SKM-1 treated with dmso at 0.1 percent for 144 hours (cell line): ENCODE measurements around the gene TBKBP1.

Experiments used
- DNase-seq: peaks from one replicate; lab custom pipeline; 2025; ENCODE audit not compliant: unreplicated experiment; lab: John Stamatoyannopoulos, UW

The TBKBP1 gene

DNA sequence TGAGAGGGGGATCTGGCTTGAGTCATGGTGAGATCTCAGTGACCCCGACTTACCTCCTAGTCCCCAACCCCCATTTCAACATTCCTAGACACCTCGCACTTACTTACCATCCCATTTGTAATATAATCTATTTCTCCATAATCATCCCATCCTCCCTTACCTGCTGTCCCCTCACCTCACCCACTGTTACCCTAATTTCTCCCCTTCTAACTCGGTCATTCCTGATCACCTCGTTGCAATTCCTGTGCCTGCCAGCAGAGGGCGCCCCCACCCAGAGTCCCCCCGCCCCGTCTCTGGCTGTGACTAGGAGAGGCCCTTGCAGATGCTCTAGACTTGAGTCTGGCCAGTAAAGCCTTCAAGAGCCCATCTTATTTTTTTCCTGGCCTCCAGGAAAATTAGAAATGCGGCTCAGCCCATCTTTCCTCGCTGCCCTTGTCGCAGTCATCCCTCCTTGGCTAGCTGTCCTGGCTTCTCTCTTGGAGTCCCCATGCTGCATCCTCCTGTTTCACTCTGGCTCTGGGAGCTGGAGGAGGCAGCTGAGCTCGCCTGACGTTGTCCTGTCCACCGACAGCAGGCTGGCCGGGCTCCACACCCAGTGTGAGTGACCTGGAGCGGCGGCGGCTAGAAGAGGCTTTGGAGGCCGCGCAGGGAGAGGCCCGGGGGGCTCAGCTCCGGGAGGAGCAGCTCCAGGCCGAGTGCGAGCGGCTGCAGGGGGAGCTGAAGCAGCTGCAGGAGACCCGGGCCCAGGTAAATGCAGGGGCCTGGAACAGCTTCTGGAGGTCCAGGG lies 5.0 kb downstream of the TBKBP1 start:
- DNase-seq = peak; percentile 22

DNA sequence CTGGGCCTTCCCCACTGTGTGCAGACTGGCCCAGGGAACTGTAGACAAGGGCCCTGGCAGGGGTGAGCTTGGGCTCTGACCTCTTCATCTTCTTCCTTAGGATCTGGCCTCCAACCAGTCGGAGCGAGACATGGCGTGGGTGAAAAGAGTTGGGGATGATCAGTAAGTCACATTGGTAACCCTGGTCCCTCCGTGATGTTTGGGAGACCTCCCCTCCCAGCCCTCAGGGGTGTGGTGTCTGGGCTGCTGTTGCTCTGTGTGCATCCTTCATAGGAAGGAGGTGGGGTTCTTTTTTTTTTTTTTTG lies 5.5 kb downstream of the TBKBP1 start:
- DNase-seq = no peak

DNA sequence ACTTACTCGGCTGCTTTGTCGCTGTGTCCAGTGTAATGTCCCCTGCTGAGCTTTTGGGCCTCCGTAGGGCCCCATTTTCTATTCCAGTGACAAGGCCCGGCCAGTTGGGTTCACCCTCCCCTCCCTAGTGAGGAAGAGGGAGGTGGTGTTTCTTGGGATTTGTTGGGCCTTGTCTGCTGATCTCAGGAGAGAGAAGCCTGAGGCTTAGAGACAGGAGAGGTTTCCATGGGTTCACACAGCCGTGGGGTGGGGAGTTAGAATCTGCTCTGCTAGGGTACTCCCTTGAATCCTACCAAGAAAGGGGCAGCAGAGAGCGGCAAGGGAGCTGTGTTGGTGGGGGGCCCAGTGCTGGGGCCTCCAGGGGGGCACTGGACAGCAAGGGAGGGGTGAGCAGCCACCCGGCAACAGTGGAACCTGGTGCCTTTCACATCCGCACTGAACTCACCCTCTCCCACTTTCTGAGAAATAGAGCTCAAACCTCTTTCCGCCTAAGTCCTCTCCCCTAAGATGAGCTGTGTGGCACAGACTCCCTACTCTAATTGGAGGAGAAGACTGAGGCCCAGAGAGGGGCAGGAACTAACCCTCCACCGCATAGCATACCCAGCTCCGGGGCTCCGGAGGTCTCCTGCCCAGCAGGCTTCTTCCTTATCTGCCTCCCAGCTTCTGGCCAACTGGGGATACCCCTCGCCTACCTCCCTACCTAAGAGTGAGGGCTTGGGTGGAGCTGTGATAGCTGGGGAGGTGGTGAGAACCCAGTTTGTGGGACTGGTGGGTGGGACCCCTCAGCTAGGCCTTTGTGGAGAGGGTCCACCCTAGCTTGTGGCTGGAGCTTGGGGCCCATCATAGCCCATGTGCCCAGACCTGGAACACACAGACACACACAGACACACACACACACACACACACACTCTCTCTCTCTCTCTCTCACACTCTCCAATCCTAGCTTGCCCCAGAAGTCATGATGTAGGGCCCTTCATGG lies 6.8 kb downstream of the TBKBP1 start:
- no peak for DNase-seq

DNA sequence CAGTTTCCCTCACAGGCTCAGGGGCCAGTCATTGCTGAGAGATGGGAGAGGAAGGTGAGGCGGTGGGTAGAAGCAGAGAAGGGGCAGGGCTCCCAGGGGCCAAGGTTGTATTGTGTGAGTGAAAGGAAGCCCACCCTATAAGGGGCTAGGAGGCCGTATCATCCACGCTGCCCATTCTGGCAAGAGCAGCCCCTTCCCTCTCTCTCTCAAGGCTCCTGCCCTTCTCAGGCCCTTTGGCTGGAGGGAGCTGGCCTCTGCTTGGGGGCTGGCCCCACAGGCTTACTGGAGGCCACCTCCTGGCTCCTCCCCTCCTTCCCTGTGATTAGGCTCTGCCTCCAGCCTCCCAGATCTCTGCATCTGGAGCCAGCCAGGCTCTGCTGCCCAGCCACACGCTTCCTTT lies 7.6 kb downstream of the TBKBP1 start:
- no peak for DNase-seq

DNA sequence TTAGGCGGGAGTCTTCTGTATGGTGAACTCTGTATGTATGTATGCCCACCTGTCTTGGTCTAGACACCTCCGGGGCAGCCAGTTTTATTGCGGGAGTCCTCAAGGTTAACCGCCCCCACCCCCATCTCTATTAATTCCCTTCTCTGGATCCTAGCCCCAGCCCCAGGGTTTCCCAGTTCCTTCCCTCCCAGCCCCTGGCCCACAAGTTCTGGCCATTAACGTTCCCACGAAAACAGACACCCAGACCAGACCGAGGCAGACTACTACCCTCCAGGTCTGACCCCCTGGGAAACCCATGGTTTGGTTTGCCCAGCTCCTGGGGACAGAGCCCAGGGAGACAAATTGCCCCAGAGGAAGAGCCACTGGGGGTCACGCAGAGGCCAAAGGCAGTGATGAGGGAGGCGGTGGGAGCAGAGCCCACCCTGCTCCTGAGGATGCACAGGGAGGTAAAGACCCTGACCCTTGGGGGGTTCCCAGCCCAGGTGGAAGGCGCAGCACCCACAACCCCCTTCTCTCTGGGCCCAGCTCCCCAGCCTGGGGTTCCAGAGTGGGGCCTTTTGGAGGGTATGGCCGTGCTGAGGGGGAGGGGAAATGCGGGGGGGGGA lies 8.5 kb downstream of the TBKBP1 start:
- DNase-seq = no peak

DNA sequence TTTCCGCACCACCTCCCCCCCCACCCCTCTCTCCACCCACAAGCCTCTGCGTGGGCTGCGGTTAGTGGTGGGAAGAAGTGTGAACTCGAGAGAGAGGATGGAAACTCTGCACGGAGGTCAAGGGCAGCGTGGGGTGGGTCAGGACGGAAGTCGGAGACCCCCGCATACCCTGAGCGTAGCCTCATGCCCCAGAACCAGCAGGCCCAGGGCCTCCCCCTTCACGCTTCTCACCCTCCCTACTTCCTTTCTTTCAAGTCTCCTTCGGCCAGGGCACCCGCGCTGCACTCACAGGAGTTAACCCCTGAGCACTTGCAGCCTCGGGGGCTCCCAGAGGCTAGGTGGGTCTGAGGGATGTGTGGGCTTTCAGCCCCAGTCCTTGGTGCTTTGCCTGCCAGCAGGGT lies 9.2 kb downstream of the TBKBP1 start:
- DNase-seq = no peak

DNA sequence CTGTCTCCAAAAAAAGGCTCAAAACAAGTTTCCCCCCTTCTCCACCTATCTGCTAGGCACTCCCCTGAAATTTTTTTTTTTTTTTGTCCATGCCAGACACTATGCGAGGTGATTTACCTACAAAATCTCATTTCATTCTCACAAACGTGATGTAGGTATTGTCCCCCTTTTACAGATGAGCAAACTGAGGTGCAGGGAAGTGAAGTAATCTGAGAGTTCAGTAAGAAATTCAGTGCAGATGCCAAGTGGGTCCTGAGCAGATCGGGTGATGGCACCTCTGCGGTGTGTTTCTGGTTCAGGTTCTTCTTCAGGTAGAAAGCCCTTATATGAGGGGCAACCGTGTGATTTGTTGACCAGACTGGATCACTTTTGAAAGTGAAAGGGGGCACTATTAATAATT lies 9.7 kb downstream of the TBKBP1 start:
- DNase-seq = no peak

DNA sequence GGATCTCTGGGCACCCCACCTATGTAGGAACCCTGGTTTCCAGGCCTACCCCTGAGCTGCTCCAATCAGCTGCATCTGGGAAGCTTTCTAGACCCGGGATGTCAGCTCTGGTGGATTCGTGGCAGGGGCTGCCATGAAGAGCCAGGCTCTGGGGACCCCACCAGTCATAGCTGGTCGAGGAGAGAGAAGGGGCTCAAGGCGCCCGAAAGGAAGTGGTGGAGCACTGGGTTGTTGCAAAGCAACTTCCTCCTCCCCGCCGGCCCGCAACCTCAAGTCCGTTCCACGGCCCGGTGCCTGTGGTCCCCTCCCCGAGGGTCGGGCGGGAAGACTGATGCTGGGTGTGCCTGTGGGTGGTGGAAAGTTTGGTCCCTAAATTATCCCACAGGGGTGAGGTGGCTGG lies 10.2 kb downstream of the TBKBP1 start:
- DNase-seq = peak; percentile 39

DNA sequence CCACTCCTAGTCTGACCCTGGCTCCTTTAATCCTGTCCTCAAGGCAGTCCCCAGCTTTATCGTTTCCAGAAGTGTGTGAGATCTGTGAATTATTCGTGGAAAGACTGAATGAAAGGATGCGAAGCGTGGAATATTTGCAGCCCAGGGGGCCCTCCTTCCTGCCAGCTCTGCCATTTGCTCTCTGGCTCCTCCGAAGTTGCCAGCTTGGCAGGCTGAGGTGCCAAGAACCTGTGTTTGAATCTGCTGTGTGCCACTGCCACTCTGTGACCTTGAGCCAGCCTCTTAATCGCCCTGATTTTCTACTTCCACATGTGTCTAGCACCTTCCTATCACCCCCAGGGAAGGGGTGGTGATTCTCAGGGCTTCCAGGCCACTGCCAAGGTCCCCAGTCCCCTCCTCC lies 10.8 kb downstream of the TBKBP1 start:
- DNase-seq = no peak

DNA sequence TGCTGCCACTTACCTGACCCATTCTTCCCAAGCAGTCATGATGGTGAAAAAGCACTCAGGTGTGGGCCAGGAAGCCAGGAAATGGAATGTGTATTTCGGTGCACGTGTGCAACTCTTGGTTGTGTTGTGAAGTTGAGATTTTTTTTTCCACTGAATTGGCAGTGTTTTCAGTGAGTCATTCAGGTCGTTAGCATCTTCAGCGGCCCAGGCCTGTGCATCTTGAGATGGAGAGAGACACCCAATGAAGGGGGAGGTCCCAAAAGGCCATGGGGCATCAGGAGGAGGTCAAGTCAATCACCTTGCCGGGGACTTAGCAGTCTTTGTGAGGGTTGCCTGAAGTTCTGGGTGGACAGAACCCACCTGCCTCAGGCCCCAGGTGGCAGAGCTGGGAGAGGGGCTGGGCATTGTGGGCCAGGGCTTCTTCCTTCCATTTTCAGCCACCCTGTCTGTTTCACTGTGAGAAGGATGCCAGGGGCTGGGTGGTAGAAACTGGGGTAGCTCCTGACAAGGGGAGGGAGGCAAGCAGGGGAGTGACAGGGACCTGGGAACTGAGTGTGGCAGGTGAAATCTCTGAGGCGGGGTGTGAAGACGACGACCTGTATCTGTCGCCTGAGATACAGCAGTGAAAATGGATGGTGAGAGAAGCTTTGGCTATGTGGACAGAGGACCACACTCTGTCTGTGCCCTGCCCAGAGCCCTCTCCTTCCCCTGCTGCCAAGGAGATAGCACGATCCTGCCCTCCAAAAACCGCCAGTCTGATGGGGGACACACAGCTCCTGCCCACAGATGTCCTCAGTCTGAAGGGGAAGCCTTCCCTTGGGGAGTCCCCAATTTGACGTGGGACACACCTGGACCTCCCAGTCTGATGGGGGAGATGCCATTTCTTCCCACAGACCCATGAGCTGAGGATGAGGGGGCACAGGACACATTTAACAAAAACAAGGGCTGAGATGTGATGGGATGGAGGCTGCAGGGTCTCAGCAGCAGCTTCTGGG lies 11.9 kb downstream of the TBKBP1 start:
- DNase-seq = no peak

DNA sequence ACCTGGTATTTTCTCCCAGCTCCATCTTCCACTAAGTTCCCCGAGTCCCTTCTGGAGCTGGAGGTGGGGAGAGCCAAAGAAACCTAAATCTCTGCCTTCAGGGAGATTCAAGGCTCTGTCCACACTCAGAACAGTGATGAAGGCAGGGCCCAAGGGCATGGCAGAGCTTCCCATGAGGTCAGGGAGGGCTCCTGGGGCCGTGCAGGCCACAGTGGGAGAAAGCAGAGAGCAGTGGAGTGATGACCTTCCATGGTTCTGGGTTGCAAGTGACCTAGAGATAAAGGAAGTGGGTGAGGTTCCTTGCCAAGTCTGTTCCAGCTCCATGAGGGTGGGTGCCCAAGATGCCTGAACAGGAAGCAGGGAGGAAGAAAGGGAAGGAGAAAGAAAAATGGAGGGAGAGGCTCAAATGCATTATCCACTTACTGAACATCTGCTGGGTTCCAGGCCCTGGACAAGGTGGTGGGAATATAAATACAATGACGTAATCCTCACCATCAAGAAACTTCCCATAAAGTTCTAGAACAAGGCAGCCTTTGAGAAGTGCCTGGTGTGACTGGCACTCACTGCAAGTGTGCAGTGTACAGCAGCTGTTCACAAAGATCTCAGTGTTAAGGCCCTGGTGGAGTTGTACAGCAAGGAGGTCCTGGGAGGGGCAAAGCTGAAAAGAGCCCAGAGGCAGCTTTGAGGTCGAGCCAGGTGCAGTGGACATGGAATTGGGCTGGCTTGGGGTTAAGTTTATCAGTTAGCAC lies 13.3 kb downstream of the TBKBP1 start:
- no peak for DNase-seq

DNA sequence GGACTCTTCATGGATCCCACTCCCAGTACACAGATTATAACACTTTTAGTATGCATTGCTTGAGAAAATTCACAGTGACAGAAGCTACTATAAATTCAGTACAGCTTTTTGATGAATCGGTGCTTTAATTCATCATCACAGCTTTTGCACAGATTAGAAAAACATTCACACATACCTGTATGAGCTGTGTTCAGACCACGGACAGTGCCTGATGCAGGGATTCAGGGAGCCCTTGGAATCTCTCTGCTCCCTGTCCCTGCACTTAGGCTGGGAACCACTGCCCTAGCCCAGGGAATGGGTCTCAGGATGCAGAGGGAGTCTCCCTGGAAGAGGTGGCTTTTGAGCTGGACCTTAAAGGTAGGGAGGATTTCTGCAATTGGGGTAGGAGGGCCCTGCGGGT lies 13.9 kb downstream of the TBKBP1 start:
- no peak for DNase-seq

DNA sequence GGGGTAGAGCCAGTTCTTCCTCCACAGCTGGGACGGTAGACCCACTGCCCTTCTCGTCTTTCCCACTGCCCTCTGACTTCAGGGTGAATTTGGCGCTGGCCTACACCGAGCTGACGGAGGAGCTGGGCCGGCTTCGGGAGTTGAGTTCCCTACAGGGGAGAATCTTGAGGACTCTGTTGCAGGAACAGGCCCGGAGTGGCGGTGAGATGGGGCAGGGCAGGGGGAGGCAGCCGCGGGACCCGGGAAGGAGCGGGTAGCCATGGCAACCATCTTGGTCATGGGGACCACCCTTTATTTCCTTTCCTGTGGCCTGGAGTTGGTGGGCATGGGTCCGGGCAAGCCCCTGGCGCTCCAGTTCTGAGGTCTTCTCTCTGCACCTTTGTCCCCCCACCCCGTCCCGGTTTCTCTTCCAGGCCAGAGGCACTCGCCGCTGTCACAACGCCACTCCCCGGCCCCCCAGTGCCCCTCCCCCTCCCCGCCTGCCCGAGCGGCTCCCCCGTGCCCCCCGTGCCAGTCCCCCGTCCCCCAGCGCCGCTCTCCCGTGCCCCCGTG lies 14.4 kb downstream of the TBKBP1 start:
- DNase-seq = no peak

DNA sequence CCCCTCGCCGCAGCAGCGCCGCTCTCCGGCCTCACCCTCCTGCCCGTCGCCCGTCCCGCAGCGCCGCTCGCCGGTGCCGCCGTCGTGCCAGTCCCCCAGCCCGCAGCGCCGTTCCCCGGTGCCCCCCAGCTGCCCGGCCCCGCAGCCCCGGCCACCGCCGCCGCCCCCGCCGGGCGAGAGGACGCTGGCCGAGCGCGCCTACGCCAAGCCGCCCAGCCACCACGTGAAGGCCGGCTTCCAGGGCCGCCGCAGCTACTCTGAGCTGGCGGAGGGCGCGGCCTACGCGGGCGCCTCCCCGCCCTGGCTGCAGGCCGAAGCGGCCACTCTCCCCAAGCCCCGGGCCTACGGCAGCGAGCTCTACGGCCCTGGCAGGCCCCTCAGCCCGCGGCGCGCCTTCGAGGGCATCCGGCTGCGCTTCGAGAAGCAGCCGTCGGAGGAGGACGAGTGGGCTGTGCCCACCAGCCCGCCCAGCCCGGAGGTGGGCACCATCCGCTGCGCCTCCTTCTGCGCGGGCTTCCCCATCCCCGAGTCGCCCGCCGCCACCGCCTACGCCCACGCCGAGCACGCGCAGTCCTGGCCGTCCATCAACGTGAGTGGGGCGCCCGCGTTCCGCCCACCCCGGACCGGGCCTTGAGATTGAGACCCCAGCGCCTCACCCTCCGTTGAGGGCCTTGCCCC lies 15.0 kb downstream of the TBKBP1 start:
- DNase-seq = no peak

DNA sequence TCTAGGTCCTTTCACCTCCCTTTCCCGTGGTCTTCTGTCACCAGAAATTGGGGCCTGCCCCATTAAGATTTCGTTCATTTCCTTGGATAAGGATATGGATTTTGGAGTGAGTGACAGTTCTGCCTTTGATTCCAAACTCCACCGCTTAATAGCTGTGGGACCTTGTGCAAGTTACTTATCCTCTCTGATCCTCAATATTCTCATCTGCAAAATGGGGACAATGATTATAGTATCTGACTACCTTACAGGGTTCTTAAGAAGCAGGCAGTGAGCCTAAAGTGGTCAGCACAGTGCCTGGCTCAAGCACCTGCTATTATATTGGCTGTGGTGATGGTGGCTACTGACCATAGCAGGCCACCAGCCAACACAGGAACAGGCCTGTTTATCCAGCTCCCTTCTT lies 15.6 kb downstream of the TBKBP1 start:
- DNase-seq = no peak

DNA sequence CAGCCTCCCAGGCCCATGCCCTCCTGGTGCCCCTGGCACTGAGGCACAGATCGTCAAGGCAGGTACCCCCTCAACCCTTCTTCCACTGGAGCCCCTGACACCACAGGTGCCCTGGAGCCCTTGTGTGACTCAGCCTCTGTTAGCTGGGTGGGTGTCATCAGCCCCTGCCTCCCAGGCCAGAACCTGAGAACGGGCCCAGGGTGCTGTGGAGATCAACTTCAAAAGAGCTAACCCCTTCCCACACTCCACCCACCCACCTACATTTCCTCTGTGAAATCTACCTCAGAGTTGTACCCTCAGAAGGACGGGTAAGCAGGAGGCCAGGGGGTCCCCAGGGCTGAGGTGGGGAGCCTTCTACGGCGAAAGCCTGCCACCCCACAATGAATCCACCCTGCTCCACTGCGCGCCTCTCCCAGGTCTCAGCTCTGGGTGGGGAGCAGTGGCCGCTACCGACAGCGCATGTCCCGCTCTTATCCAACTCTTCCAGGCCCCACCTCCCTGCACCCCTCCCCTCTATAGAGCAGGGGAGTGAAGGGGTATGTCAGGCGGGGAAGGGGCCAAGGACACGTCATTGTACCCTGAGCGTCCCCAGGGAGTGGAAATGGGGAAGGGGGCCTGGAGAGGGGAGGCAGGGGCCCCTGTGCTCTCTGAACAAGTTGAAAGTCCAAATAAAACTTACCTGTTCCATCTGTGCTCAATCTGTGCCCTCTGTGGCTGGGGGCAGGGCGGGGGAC lies 17.6 kb downstream of the TBKBP1 start:
- DNase-seq = no peak

DNA sequence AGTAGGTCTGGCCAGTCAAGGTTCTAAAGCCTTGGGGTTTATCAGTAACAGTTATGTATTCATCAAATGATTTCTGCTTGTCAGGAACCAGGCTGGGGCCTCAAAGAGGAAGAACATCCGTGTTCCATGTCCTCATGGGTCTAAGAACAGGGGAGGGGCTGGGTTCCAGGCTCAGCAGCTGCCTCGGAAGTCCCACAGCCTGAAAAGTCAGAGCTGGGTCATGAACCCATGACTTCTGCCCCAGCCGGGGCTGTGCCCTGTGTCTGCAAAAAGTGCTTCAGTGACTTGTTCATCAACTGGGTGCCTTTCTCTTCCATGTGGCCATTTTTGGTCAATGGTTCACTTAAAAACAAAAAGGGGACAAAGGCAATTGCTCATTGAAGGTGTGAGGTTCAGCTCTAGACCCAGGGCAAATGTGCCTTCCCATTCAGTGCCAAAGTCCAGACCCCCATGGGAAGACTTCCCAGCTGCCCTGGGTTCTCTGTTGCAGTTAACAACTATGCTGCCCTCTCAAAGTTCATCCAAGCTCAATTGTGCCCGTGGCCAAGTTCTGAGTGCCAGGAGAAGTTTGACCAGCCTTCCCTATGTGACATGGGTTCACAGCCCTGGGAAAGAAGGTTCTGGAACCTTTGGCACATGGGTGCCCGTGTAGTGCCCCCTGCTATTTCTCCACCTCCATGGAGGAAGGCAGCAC lies 18.5 kb downstream of the TBKBP1 start:
- DNase-seq = no peak
